OCI-LY1 (cell line): ENCODE measurements around the gene MACROD2.

Experiments
- H2AFZ ChIP-seq: fragments of 200-600 bp; sonication (generic), shearing (Covaris generic); 2 replicates; pipeline ENCODE4 v1.6.0; 2014; ENCODE audit warnings: antibody characterized with exemption, mild to moderate bottlenecking, low read length
- H3F3A ChIP-seq: fragments of 200-600 bp; sonication (generic), shearing (Covaris generic); 2 replicates; pipeline ENCODE4 v1.6.0; 2014; ENCODE audit warnings: mild to moderate bottlenecking, antibody characterized with exemption, low read length, moderate library complexity; ENCODE audit not compliant: insufficient read depth
- H3K27ac ChIP-seq: fragments of 200-600 bp; sonication (generic); 2 replicates; pipeline ENCODE4 v1.5.1; 2014; ENCODE audit warnings: low read length, mixed run types, mild to moderate bottlenecking, low read depth; ENCODE audit not compliant: poor library complexity, severe bottlenecking
- H3K27me3 ChIP-seq: fragments of 200-600 bp; sonication (generic); 2 replicates; pipeline ENCODE4 v1.6.0; 2014; ENCODE audit warnings: antibody characterized with exemption, mild to moderate bottlenecking, low read length, moderate library complexity; ENCODE audit not compliant: insufficient read depth
- H3K36me3 ChIP-seq: fragments of 200-600 bp; sonication (generic); 2 replicates; pipeline ENCODE4 v1.6.1; 2014; ENCODE audit warnings: mild to moderate bottlenecking, antibody characterized with exemption, low read length, moderate library complexity, mixed read lengths; ENCODE audit not compliant: insufficient read depth
- H3K4me1 ChIP-seq: fragments of 200-600 bp; sonication (generic); 2 replicates; pipeline ENCODE4 v1.5.1; 2014; ENCODE audit warnings: mild to moderate bottlenecking, low read length, moderate library complexity; ENCODE audit not compliant: insufficient read depth, severe bottlenecking
- H3K4me2 ChIP-seq: fragments of 200-600 bp; sonication (generic), shearing (Covaris generic); 2 replicates; pipeline ENCODE4 v1.6.1; 2014; ENCODE audit warnings: low read length
- H3K4me3 ChIP-seq: fragments of 200-600 bp; sonication (generic); 2 replicates; pipeline ENCODE4 v1.5.1; 2014; ENCODE audit warnings: low read length, low read depth, mild to moderate bottlenecking, mixed read lengths; ENCODE audit not compliant: poor library complexity, severe bottlenecking
- H3K79me2 ChIP-seq: fragments of 200-600 bp; shearing (Covaris generic); 2 replicates; pipeline ENCODE4 v1.6.1; 2016; ENCODE audit warnings: mixed run types, low read length, mixed read lengths; ENCODE audit not compliant: insufficient read depth
- H3K9ac ChIP-seq: fragments of 200-600 bp; sonication (generic), shearing (Covaris generic); 2 replicates; pipeline ENCODE4 v1.6.1; 2014; ENCODE audit warnings: mild to moderate bottlenecking, low read length, mixed read lengths
- H3K9me2 ChIP-seq: fragments of 200-600 bp; sonication (generic), shearing (Covaris generic); 2 replicates; pipeline ENCODE4 v1.6.1; 2014; ENCODE audit warnings: low read depth, mild to moderate bottlenecking, low read length, mixed read lengths
- H3K9me3 ChIP-seq: fragments of 200-600 bp; shearing (Covaris generic); 2 replicates; pipeline ENCODE4 v1.6.1; 2014; ENCODE audit warnings: low read length, mixed read lengths
- H4K20me1 ChIP-seq: fragments of 200-600 bp; sonication (generic), shearing (Covaris generic); 2 replicates; pipeline ENCODE4 v1.6.0; 2016; ENCODE audit warnings: mild to moderate bottlenecking, low read length; ENCODE audit not compliant: insufficient read depth
- CTCF ChIP-seq: fragments of 200-600 bp; sonication (generic), shearing (Covaris generic); IDR thresholded peaks from 2 replicates; pipeline ENCODE4 v1.5.1; 2017; ENCODE audit warnings: mild to moderate bottlenecking, antibody characterized with exemption, low read length, moderate library complexity, mixed read lengths
- EZH2 ChIP-seq: fragments of 200-600 bp; sonication (generic), shearing (Covaris generic); IDR thresholded peaks from 2 replicates; pipeline ENCODE4 v1.8.0; 2017; ENCODE audit warnings: borderline replicate concordance, mixed run types, mild to moderate bottlenecking, antibody characterized with exemption, low read length, moderate library complexity, mixed read lengths

Gene MACROD2

DNA sequence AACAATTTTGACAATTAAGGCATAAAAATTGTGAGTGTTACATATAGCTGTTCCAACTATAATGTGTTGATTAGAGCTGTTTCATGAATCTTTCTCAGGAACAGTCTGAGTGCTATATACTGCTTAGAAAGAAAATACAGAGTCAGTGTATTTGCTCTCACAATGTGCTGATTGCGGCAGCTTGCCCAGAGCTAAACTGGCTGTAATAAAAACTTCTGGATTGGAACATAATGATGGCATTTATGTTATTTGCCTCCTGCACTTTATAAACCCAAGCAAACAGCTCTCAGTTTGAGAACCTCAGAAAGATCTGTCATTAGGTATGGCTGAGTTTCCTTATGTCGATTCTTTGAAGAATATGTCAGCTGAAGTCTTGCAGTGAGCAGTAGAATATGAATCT is 312.6 kb downstream of the MACROD2 start:
- Histone ChIP-seq H3K27me3 (no peaks in the 10 kb centered on the region), H3K4me3 (no peak overlapping the region), H3K4me2 (no peak overlapping the region), H2AFZ (no peak overlapping the region), H4K20me1 (no peaks in the 10 kb centered on the region), H3K27ac (no peak overlapping the region), H3K79me2 (no peaks in the 10 kb centered on the region), H3K4me1 (no peaks in the 10 kb centered on the region), H3K36me3 (no peaks in the 10 kb centered on the region), H3F3A (no peaks in the 10 kb centered on the region), H3K9ac (no peak overlapping the region), H3K9me2 (no peaks in the 10 kb centered on the region), H3K9me3 (no peaks in the 10 kb centered on the region)
- TF ChIP-seq CTCF (no peak), EZH2 (no peak)

DNA sequence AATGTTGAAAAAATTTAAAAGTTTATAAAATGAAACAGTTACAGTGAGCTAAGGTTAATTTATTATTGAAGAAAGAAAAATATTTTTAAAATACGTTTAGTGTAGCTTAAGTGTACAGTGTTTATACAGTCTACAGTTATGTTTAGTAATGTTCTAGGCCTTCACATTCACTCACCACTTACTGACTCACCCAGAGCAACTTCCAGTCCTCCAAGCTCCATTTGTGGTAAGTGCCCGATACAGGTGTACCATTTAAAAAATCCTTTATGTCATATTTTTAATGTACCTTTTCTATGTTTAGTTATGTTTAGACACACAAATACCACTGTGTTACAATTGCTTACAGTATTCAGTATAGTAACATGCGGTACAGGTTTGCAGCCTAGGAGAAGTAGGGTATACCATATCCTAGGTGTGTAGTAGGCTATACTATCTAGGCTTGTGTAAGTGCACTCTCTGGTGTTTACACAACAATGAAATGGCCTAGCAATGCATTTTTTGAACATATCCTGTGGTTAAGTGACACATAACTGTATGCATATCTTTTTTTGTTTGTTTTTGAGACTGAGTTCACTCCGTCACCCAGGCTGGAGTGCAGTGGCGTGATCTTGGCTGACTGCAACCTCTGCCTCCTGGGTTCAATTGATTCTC is 315.8 kb downstream of the MACROD2 start:
- H3K4me3 ChIP-seq: no peak overlapping the region
- no peak overlapping the region for H3K27ac ChIP-seq
- H3K9ac ChIP-seq: no peak overlapping the region
- H3K9me3 ChIP-seq: no peaks in the 10 kb centered on the region
- H2AFZ ChIP-seq: no peak overlapping the region
- TF ChIP-seq EZH2 (no peak), CTCF (no peak)
- no peaks in the 10 kb centered on the region for H3K9me2 ChIP-seq
- H3K4me2 ChIP-seq: no peak overlapping the region
- no peaks in the 10 kb centered on the region for H4K20me1 ChIP-seq
- H3K27me3 ChIP-seq: no peaks in the 10 kb centered on the region
- no peaks in the 10 kb centered on the region for H3K36me3 ChIP-seq
- H3K79me2 ChIP-seq: no peaks in the 10 kb centered on the region
- H3K4me1 ChIP-seq: no peaks in the 10 kb centered on the region
- no peaks in the 10 kb centered on the region for H3F3A ChIP-seq

DNA sequence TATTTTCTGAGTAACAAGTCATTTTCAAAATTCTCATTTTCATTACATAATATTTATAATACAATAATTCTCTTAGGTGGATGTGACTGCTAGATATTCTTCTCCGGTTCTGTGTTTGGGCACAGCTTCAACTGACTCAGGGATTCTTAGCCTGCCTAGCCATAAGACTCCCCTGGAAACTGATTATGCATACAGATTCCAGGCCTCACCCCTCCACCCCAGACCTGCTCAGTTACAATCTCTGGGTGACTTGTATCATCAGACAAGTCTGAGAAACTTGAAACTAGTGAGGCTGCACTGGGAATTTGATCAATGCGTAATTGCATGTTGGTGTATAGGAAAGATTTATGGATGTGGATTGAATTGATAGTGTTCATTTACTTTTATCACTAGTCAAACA is 316.7 kb downstream of the MACROD2 start:
- Histone ChIP-seq H3K4me1 (no peaks in the 10 kb centered on the region), H3K27me3 (no peaks in the 10 kb centered on the region), H3K4me3 (no peak overlapping the region), H3K9me2 (no peaks in the 10 kb centered on the region), H3K4me2 (no peak overlapping the region), H3F3A (no peaks in the 10 kb centered on the region), H3K27ac (no peak overlapping the region), H4K20me1 (no peaks in the 10 kb centered on the region), H3K9me3 (no peaks in the 10 kb centered on the region), H2AFZ (no peak overlapping the region), H3K36me3 (no peaks in the 10 kb centered on the region), H3K79me2 (no peaks in the 10 kb centered on the region), H3K9ac (no peak overlapping the region)
- no peak for TF ChIP-seq CTCF
- no peak for TF ChIP-seq EZH2
